Ovary (tissue), 3 donors: ENCODE measurements around the gene NR2E3.

Source experiments
- CTCF ChIP-seq, 3 donors: fragments of 450-650 bp in 2 of 3; fragments of 200-600 bp in 1 of 3; IDR thresholded peaks; one replicate each; pipeline versions ENCODE4 v1.5.1 to v1.8.0; 2016 to 2022; ENCODE audit warnings: antibody characterized with exemption in 3 of 3, mild to moderate bottlenecking in 1 of 3
- POLR2A ChIP-seq: fragments of 450-650 bp; IDR thresholded peaks from one replicate; pipeline ENCODE4 v1.6.1; 2017; ENCODE audit warnings: antibody characterized with exemption, mild to moderate bottlenecking, moderate library complexity
- donor health status: DM: no; HTN: no; CAD: no.

DNA sequence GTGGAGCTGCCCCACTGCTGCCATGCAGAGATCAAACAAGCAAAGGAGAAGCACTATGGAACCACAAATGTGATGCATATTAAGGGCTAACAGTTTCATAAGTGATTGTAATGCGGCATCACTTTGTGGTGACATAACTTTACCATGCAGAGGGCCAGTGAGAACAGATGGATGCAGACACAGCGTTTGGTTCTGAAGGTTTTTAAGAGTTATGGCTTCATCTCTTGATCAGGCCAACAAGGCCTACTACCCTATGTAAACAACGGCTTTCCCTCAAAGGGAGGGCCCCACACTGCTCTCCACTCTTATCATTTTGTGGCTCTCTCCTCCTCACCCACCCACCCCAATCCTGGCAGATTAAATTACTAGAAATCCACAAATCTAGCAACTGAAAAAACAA, 13.4 kb downstream of the NR2E3 start:
- TF ChIP-seq CTCF (IDR thresholded peaks at IDR 0.05) (no peak), POLR2A (no peak)
